ENCODE measurements around the gene CLDN4.
"Not testable (repeated sequence)": the region's sequence is repeated elsewhere in the genome, so short reads cannot be mapped to it uniquely, and the experiment has no call there.

DNA sequence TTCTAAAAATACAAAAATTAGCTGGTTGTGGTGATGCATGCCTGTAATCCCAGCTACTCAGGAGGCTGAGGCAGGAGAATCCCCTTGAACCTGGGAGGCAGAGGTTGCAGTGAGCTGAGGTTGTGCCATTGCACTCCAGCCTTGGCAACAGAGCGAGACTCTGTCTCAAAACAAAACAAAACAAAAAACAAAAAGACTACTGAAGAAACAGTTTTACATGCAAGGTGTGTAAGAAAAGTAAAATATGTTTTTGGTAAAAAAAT is 43.1 kb upstream of the CLDN4 start:
- TF ChIP-seq CTCF (conservative IDR thresholded peaks at IDR 0.05; ENCODE audit: low read length); EZH2phosphoT487 (IDR thresholded peaks at IDR 0.05; ENCODE audit: borderline replicate concordance): not testable (repeated sequence)
